K562 (cell line): ENCODE measurements around the gene CFAP54. TPM values are rescaled to one million over a fixed set of nuclear protein-coding genes. Genes with fewer than 3 reads are reported as not detected.
"Not testable (repeated sequence)": the region's sequence is repeated elsewhere in the genome, so short reads cannot be mapped to it uniquely, and the experiment has no call there.

Source experiments
- ATAC-seq: fragments of 200-7000 bp; cut with Tn5 transposase; 3 replicates; pipeline ENCODE4 v1.9.1; 2020; ENCODE audit warnings: moderate library complexity
- BruUV-seq: library from RNA; stranded (reverse); fragments of 400-500 nt; replicated peaks from 2 replicates; lab custom pipeline; 2021; lab: Mats Ljungman, UMichigan
- CTCF ChIA-PET: fragments of 300-600 bp; formaldehyde crosslinking; extraction: SDS; loops from one replicate; lab custom pipeline; 2021; ENCODE audit warnings: low intra/inter-chr PET ratio; lab: Yijun Ruan, JAX
- POLR2A ChIA-PET: fragments of 300-600, 350-650 bp; sonication (Branson Sonifier 250); formaldehyde crosslinking; extraction: SDS; loops from one replicate; lab custom pipeline; 2021; ENCODE audit warnings: antibody characterized with exemption, inconsistent platforms; lab: Yijun Ruan, JAX
- DNase-seq, 4 experiments: peaks; one replicate each; pipeline versions ENCODE4 v3.0.0 to v3.0.0-alpha.2; 2011 to 2018; ENCODE audit warnings: low spot score in 3 of 4, mixed read lengths in 3 of 4; ENCODE audit errors: extremely low read depth in 1 of 4
- FAIRE-seq: peaks from 2 replicates; lab custom pipeline; 2011; peaks lifted over from hg19 to GRCh38; lab: Jason Lieb, UNC
- H2AFZ ChIP-seq: 2 replicates; pipeline ENCODE4 v1.6.0; 2011; ENCODE audit warnings: low read depth, low read length, control low read depth, inconsistent platforms
- H3K27ac ChIP-seq: fragments of 200-600 bp; 3 replicates; pipeline ENCODE4 v1.8.0; 2011; ENCODE audit warnings: low read depth, mild to moderate bottlenecking, control low read depth, inconsistent platforms, low read length, moderate library complexity, mixed read lengths; ENCODE audit errors: extremely low read depth
- H3K27me3 ChIP-seq, 2 experiments: fragments of 300-600 bp in 1 of 2; 2 replicates in 1 of 2; 3 replicates in 1 of 2; pipeline versions ENCODE4 v1.6.0 to v1.8.0; 2011; ENCODE audit warnings: inconsistent platforms in 2 of 2, low read length in 2 of 2, mild to moderate bottlenecking in 1 of 2, mixed read lengths in 1 of 2, moderate library complexity in 1 of 2; ENCODE audit not compliant: control insufficient read depth in 2 of 2, insufficient read depth in 2 of 2
- H3K36me3 ChIP-seq: fragments of 300-600 bp; 3 replicates; pipeline ENCODE4 v1.8.0; 2011; ENCODE audit warnings: mild to moderate bottlenecking, low read length, inconsistent platforms; ENCODE audit not compliant: control insufficient read depth, insufficient read depth
- H3K4me1 ChIP-seq, 2 experiments: fragments of 200-600 bp in 1 of 2; replicated peaks in 1 of 2; 2 replicates in 1 of 2; 3 replicates in 1 of 2; pipeline versions ENCODE4 v1.5.1 to v1.8.0; 2011; ENCODE audit warnings: inconsistent platforms in 2 of 2, low read length in 2 of 2, mild to moderate bottlenecking in 1 of 2, mixed read lengths in 1 of 2, moderate library complexity in 1 of 2; ENCODE audit not compliant: control insufficient read depth in 2 of 2, insufficient read depth in 2 of 2
- H3K4me2 ChIP-seq: 2 replicates; pipeline ENCODE4 v1.6.1; 2011; ENCODE audit warnings: low read length, control low read depth, inconsistent platforms, mixed read lengths; ENCODE audit not compliant: insufficient read depth
- H3K4me3 ChIP-seq: fragments of 200-600 bp; sonication (generic), shearing (Covaris generic); 2 replicates; pipeline ENCODE4 v1.5.1; 2016; ENCODE audit warnings: control low read depth, inconsistent platforms
- H3K79me2 ChIP-seq: fragments of 200-600 bp; 3 replicates; pipeline ENCODE4 v1.8.0; 2011; ENCODE audit warnings: low read length, inconsistent platforms; ENCODE audit not compliant: control insufficient read depth, insufficient read depth
- H3K9ac ChIP-seq, 2 experiments: 2 replicates each; pipeline versions ENCODE4 v1.6.0 to v1.6.1; 2011; ENCODE audit warnings: low read depth in 2 of 2, low read length in 2 of 2, control low read depth in 1 of 2, inconsistent platforms in 1 of 2, mild to moderate bottlenecking in 1 of 2, mixed read lengths in 1 of 2; ENCODE audit not compliant: insufficient read depth in 1 of 2
- H3K9me1 ChIP-seq: one replicate; pipeline ENCODE4 v1.6.0; 2011; ENCODE audit warnings: inconsistent platforms, mild to moderate bottlenecking, low read length, moderate library complexity; ENCODE audit not compliant: control insufficient read depth, insufficient read depth
- H3K9me3 ChIP-seq: replicated peaks from 2 replicates; pipeline ENCODE4 v1.5.1; 2011; ENCODE audit warnings: low read depth, low read length, inconsistent platforms; ENCODE audit not compliant: control insufficient read depth, insufficient read depth
- H4K20me1 ChIP-seq: replicated peaks from 2 replicates; pipeline ENCODE4 v1.6.1; 2011; ENCODE audit warnings: low read length, inconsistent platforms, mixed read lengths; ENCODE audit not compliant: control insufficient read depth, insufficient read depth
- NFIC ChIP-seq: fragments of 450-650 bp; IDR thresholded peaks from 2 replicates; pipeline ENCODE4 v1.6.1; 2017; ENCODE audit warnings: mild to moderate bottlenecking, inconsistent platforms
- NFIX ChIP-seq: fragments of 250-450 bp; sonication (Bioruptor Pico); IDR thresholded peaks from 2 replicates; pipeline ENCODE4 v1.4.0; 2020; ENCODE audit warnings: low read depth, mild to moderate bottlenecking, moderate library complexity
- SRSF3 ChIP-seq: fragments of 200-400 bp; formaldehyde crosslinking; IDR thresholded peaks from 2 replicates; pipeline ENCODE4 v1.6.1; 2016; ENCODE audit warnings: mild to moderate bottlenecking, low read length, moderate library complexity; ENCODE audit not compliant: insufficient read depth
- WGBS: fragments of 100-300 bp; shearing (Covaris generic); methylation state at CpG from one replicate; pipeline ENCODE4 v1.1.6; 2016; ENCODE audit warnings: low coverage, mixed read lengths; ENCODE audit not compliant: insufficient coverage; ENCODE audit errors: missing lambda C conversion rate; 5-methylcytosine and 5-hydroxymethylcytosine counted together
- in situ Hi-C: fragments of 300-500 bp; cut with MboI; formaldehyde crosslinking; loops from 4 replicates; pipeline ENCODE4 v1.15.0; 2018; ENCODE audit warnings: inconsistent platforms, mixed read lengths
- intact Hi-C: fragments of 100-400 bp; cut with micrococcal nuclease; formaldehyde crosslinking; loops from 2 replicates; pipeline ENCODE4 v1.14.2; 2022
- polyA plus RNA-seq, 8 experiments: library from polyadenylated mRNA; depleted of rRNA in 4 of 8; stranded (reverse) in 5 of 8; unstranded in 3 of 8; fragments of >200 nt; fragmentation: Nextera tagmentation in 2 of 8; fragmentation: Illumina TruSeq in 1 of 8; extraction: Ambion mirVana in 2 of 8; extraction: Trizol in 1 of 8; gene quantifications; 2 replicates each; pipeline versions ENCODE4 v1.2.1 to v1.2.3, GENCODE V29; 2011 to 2014; ENCODE audit warnings: inconsistent platforms in 1 of 8, missing spikeins in 1 of 8
- total RNA-seq, 7 experiments: library from RNA; depleted of rRNA in 6 of 7; stranded (reverse); fragments of >200 nt in 6 of 7; fragmentation: Illumina TruSeq in 2 of 7; extraction: Trizol in 2 of 7; gene quantifications; 2 replicates each; pipeline versions ENCODE4 v1.2.1 to v1.2.3, GENCODE V29; 2011 to 2021; ENCODE audit warnings: low replicate concordance in 1 of 7

CFAP54 gene
- total and polyA plus RNA-seq, 9 of the 15 experiments (the other 6 are each of a cell fraction or from before 2014, with no cell fraction given) = 0.03 to 0.23 (median 0.10) TPM; not detected in 3

DNA sequence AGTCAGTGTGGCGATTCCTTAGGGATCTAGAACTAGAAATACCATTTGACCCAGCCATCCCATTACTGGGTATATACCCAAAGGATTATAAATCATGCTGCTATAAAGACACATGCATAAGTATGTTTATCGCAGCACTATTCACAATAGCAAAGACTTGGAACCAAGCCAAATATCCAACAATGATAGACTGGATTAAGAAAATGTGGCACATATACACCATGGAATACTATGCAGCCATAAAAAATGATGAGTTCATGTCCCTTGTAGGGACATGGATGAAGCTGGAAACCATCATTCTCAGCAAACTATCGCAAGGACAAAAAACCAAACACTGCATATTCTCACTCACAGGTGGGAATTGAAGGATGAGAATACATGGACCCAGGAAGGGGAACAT, 186.1 kb downstream of the CFAP54 start:
- in situ Hi-C loops, H3K9me1 ChIP-seq, H3K27ac ChIP-seq, H3K9ac ChIP-seq, H3K4me2 ChIP-seq, H3K27me3 ChIP-seq, H4K20me1 ChIP-seq, H3K9me3 ChIP-seq, H3K79me2 ChIP-seq, POLR2A ChIA-PET, intact Hi-C loops, CTCF ChIA-PET, H3K36me3 ChIP-seq, DNase-seq, H3K4me3 ChIP-seq, FAIRE-seq, ATAC-seq, H3K4me1 ChIP-seq, H2AFZ ChIP-seq, BruUV-seq: not testable (repeated sequence)
- 8% methylated on average over 2 of the region's 3 CpGs for WGBS
- TF ChIP-seq NFIX (0 out of 2 replicates have a peak, but pooled peaks have one; percentile 39), NFIC (peak; percentile 68)

DNA sequence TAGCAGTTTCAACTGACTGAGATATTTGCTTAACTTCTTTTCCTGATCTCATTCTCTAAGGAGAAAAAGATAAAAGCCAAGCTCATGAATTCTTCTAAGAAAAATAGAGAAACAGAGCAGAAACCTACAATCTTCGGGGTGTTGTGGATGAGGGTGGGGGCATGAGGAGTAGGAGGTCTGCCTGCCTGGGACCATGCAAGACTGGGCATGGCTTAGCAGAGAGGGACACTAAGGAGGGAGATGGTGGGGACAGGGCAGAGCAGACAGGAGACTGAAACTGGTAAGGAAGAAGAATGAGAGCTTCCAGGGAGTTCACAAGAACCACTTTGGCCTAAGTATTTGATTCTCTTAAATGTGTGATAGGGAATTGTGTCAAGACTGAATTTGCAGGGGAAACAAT, 188.0 kb downstream of the CFAP54 start:
- H3K9me1 ChIP-seq = no peaks in the 10 kb centered on the region
- H4K20me1 ChIP-seq = no peaks in the 10 kb centered on the region
- no peak overlapping the region for H2AFZ ChIP-seq
- in situ Hi-C loops = no loop called here
- FAIRE-seq (no peak), DNase-seq (no peak), ATAC-seq (no peak)
- no peaks in the 10 kb centered on the region for H3K9me3 ChIP-seq
- H3K4me3 ChIP-seq = no peak overlapping the region
- H3K27me3 ChIP-seq = no peaks in the 10 kb centered on the region
- H3K4me2 ChIP-seq = no peak overlapping the region
- H3K79me2 ChIP-seq = no peaks in the 10 kb centered on the region
- no peaks in the 10 kb centered on the region for H3K4me1 ChIP-seq
- no TSS peak for BruUV-seq
- CTCF ChIA-PET = no interaction called here
- intact Hi-C loops = no loop called here
- H3K27ac ChIP-seq = no peak overlapping the region
- H3K36me3 ChIP-seq = no peaks in the 10 kb centered on the region
- WGBS = 0% methylated on average over 1 of the region's 1 CpG
- no peak overlapping the region for H3K9ac ChIP-seq
- POLR2A ChIA-PET = no interaction called here
- no peak for TF ChIP-seq SRSF3
- TF ChIP-seq, all 486 proteins: peak for 0
